GM12801 (cell line): ENCODE data around the gene CABP7.

Source experiments
- TF ChIP-seq, protein P1 (sequence below): IDR thresholded peaks from one replicate; pipeline ENCODE4 v1.5.1; 2011; ENCODE audit warnings: control low read depth; ENCODE audit not compliant: insufficient read length; ENCODE audit errors: extremely low read depth

CABP7 gene

DNA sequence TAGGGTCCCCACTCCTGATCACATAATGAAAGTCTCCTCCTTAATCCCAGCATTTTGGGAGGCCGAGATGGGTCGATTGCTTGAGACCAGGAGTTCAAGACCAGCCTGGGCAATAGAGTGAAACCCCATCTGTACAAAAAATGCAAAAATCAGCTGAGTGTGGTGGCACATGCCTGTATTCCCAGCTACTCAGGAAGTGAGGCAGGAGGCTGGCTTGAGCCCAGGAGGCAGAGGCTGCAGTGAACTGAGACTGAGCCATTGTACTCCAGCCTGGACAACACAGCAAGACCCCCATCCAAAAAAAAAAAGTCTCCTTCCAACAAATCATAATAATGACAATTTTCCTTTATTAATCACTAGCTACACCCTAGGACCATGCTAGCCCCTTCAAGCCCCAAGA, 31.9 kb downstream of the CABP7 start:
- TF ChIP-seq, protein P1, sequence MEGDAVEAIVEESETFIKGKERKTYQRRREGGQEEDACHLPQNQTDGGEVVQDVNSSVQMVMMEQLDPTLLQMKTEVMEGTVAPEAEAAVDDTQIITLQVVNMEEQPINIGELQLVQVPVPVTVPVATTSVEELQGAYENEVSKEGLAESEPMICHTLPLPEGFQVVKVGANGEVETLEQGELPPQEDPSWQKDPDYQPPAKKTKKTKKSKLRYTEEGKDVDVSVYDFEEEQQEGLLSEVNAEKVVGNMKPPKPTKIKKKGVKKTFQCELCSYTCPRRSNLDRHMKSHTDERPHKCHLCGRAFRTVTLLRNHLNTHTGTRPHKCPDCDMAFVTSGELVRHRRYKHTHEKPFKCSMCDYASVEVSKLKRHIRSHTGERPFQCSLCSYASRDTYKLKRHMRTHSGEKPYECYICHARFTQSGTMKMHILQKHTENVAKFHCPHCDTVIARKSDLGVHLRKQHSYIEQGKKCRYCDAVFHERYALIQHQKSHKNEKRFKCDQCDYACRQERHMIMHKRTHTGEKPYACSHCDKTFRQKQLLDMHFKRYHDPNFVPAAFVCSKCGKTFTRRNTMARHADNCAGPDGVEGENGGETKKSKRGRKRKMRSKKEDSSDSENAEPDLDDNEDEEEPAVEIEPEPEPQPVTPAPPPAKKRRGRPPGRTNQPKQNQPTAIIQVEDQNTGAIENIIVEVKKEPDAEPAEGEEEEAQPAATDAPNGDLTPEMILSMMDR = no peak

DNA sequence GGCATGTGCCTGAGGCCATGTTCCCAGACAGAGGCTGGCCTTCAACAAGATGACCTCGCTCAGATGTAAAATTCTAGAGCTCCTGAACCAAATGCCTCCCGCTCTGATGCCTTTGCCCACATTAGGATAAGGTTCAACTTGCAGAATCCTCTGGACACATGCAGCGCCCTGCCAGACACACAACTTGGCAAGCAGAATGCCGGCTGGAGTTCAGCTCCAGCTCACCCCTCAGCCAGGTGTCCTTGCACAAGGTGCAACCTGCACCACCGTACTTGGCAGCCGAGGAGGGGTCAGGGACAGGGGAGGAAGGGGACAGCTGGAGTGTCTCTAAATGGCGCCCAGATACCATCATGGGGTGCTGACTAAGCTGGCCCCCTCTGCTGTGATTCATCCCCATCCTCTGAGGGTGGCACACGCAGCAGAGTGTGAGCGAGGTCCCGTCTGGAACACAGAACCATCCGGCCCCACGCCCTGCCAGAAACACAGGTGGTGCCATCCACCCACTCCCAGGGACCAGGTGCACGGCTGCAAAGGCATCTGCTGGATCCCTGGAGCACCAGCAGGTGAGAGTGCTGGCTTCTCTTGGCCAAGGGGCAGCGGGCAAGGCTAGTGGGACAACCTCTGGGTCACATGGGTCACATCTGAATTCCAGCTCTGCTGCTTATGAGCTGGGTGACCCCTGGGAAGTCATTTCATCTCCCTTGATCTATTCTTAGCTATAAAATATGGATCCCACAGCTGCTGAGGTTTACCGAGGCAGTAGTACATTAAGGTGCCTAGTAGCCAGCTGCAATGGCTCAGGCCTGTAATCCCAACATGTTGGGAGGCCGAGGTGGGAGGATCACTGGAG, 34.2 kb downstream of the CABP7 start:
- TF ChIP-seq, protein P1 = no peak

DNA sequence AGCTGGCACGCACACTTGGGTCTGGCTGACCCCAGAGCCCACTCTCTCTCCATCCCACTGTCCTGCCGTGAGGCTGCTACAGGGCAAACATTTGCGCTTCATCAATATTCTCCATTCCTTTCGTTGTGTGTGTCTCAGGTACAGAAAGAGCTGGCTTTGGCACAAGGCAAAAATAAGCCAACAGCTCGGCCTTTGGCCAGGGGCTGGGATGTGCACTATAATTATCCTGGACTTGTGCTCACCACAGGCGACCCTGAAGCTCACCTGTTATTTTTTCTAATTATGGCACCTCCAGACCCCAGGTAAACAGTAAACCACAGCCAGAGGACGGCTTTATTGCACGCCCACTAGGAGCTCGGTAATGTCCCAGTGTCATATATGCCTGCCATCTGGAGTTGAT, 36.1 kb downstream of the CABP7 start:
- TF ChIP-seq, protein P1 = no peak

DNA sequence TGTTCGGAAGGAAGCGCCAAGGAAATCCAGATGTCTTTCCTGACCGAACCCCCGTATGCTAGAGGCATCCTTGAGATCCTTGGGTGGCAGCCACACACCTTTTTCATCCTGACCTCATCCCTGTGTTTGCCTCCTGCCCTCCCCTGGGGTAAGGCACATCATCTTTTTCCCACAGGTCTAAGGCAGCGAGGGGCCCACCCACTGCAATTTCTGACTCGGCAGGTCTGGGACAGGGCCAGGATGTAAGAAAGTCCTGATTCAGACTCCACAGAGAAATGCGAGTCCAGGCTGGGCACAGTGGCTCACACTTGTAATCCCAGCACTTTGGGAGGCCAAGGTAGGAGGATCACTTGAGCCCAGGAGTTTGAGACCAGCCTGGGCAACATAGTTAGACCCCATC, 36.5 kb downstream of the CABP7 start:
- TF ChIP-seq, protein P1 = no peak

DNA sequence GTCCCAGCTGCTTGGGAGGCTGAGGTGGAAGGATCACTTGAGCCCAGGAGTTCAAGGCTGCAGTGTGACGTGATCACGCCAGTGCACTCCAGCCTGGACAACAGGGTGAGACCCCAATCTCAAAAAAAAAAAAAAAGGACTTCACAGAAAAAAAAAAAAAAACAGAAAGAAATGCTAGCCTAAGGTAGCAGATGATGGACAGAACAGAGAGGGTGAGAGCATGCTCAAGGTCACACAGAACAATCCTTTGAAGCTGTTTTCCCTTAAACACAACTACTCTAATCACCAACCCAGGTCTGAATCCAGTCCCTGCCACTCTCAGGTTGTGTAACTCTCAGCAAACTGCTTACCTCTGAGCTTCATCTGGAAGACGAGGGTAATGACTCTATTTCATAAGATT, 37.3 kb downstream of the CABP7 start:
- TF ChIP-seq, protein P1 = no peak

DNA sequence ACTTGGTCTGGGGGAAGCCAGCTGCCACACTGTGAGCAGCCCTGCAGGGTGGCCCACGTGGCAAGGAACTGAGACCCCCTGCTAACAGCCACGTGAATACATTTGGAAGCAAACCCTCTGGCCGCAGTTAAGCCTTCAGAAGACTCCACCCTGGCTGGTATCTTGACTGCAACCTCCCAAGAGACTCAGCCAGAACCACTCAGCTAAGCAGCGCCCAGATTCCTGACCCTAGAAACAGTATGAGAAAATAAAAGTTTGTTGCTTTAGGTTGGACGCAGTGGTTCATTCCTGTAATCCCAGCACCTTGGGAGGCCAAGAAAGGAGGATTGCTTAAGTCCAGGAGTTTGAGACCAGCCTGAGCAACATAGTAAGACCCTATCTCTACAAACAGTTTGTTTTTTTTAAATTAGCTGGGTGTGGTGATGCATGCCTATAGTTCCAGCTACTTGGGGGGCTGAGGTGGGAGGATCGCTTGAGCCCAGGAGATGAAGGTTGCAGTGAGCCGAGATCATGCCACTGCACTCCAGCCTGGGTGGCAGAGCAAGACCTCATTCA, 38.3 kb downstream of the CABP7 start:
- TF ChIP-seq, protein P1 = no peak

DNA sequence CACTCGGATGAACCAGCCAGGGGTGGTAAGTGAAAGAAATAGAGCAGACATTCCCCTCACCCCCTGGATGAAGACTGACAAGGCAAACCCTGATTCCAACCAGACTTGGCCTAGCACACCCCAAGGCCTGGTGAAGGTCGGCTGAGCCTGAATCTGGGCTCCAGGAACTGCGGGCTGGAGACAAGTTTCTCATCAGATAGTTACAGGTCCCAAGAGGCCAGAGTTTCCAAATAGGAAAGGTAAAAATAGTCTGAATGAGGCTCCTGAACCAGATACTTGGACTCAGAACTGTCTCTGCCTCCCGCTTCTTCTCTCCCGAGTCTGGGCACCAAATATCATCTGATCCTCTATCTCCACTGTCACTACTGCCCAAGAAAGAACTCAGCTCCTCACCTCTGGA, 39.2 kb downstream of the CABP7 start:
- TF ChIP-seq, protein P1 = no peak
